Measurements from ENCODE around the gene MUSK. TPM values are rescaled to one million over a fixed set of nuclear protein-coding genes. Genes with fewer than 3 reads are reported as not detected.

MUSK gene
- total and polyA plus RNA-seq, 3 donors from 2014 or later: 2.8 to 11.6 (median 6.9) TPM

- no peak for DNase-seq
- H3K36me3 ChIP-seq (ENCODE audit: low read depth, missing control alignments): no peaks in the 10 kb centered on the region
- H3K27ac ChIP-seq: no peak overlapping the region
- no peak for TF ChIP-seq CTCF (IDR thresholded peaks at IDR 0.05)
- TF ChIP-seq POLR2A (IDR thresholded peaks at IDR 0.05): no peak
- H3K4me1 ChIP-seq: no peaks in the 10 kb centered on the region
- H3K27me3 ChIP-seq: no peaks in the 10 kb centered on the region
- no peak overlapping the region for H3K4me3 ChIP-seq
- no peaks in the 10 kb centered on the region for H3K9me3 ChIP-seq
- 69 to 77% methylated on average over 9 of the region's 9 CpGs for WGBS, 2 donors
- intact Hi-C loops (cut with DNase I; ENCODE audit: low total_unique reads): no loop called here
These were observed 42.3 kb upstream of the MUSK start for GRCh38 chr9:110626101-110626829.

GRCh38 chr9:110635589-110635988 is 33.0 kb upstream of the MUSK start:
- no peak overlapping the region for H3K4me3 ChIP-seq
- no peak for DNase-seq
- no peaks in the 10 kb centered on the region for H3K27me3 ChIP-seq
- no peaks in the 10 kb centered on the region for H3K9me3 ChIP-seq
- H3K27ac ChIP-seq: no peak overlapping the region
- H3K4me1 ChIP-seq: no peaks in the 10 kb centered on the region
- TF ChIP-seq CTCF (IDR thresholded peaks at IDR 0.05) (no peak), POLR2A (IDR thresholded peaks at IDR 0.05) (no peak)
- H3K36me3 ChIP-seq (ENCODE audit: low read depth, missing control alignments): no peaks in the 10 kb centered on the region
- intact Hi-C loops (cut with DNase I; ENCODE audit: low total_unique reads): loop anchor here (10.0 kb wide), 1 partner anchor 659 kb away; no protein-coding TSS in a partner anchor

- no peaks in the 10 kb centered on the region for H3K36me3 ChIP-seq (ENCODE audit: low read depth, missing control alignments)
- no peak for TF ChIP-seq POLR2A (IDR thresholded peaks at IDR 0.05)
- peak in 1 of 3 experiments; percentile 50 for TF ChIP-seq CTCF (IDR thresholded peaks at IDR 0.05)
- H3K9me3 ChIP-seq: no peaks in the 10 kb centered on the region
- no peaks in the 10 kb centered on the region for H3K4me1 ChIP-seq
- no peaks in the 10 kb centered on the region for H3K27me3 ChIP-seq
- DNase-seq: no peak
- H3K27ac ChIP-seq: no peak overlapping the region
- no peak overlapping the region for H3K4me3 ChIP-seq
- intact Hi-C loops (cut with DNase I; ENCODE audit: low total_unique reads): loop anchor here (10.0 kb wide), 1 partner anchor 656 kb away; no protein-coding TSS in a partner anchor
- 53 to 61% methylated on average over 4 of the region's 4 CpGs for WGBS, 2 donors
These were observed 30.1 kb upstream of the MUSK start for GRCh38 chr9:110638381-110638954.

- intact Hi-C loops (cut with DNase I; ENCODE audit: low total_unique reads): no loop called here
- no peaks in the 10 kb centered on the region for H3K9me3 ChIP-seq
- no peak overlapping the region for H3K4me3 ChIP-seq
- no peak for DNase-seq
- no peaks in the 10 kb centered on the region for H3K36me3 ChIP-seq (ENCODE audit: low read depth, missing control alignments)
- no peak overlapping the region for H3K27ac ChIP-seq
- no peak for TF ChIP-seq CTCF (IDR thresholded peaks at IDR 0.05)
- no peak for TF ChIP-seq POLR2A (IDR thresholded peaks at IDR 0.05)
- H3K4me1 ChIP-seq: no peaks in the 10 kb centered on the region
- no peaks in the 10 kb centered on the region for H3K27me3 ChIP-seq
These were observed 27.9 kb upstream of the MUSK start for GRCh38 chr9:110640736-110641135.

- no peaks in the 10 kb centered on the region for H3K36me3 ChIP-seq (ENCODE audit: low read depth, missing control alignments)
- no peak overlapping the region for H3K4me3 ChIP-seq
- 78 to 91% methylated on average over 2 of the region's 2 CpGs for WGBS, 2 donors
- H3K9me3 ChIP-seq: no peaks in the 10 kb centered on the region
- TF ChIP-seq POLR2A (IDR thresholded peaks at IDR 0.05) (no peak), CTCF (IDR thresholded peaks at IDR 0.05) (no peak)
- no peaks in the 10 kb centered on the region for H3K27me3 ChIP-seq
- no peak overlapping the region for H3K27ac ChIP-seq
- H3K4me1 ChIP-seq: no peaks in the 10 kb centered on the region
- no peak for DNase-seq
- intact Hi-C loops (cut with DNase I; ENCODE audit: low total_unique reads): no loop called here
These were observed 27.3 kb upstream of the MUSK start for GRCh38 chr9:110641293-110641692.

Measured in testis (tissue), 3 donors.